MV-4-11 (cell line): ENCODE data around the gene CD164L2.
A peak's percentile ranks its signal among the peaks of the same experiment; 100 is the strongest.
"Not testable (repeated sequence)": the region's sequence is repeated elsewhere in the genome, so short reads cannot be mapped to it uniquely, and the experiment has no call there.

Source experiments
- DNase-seq: peaks from one replicate; lab custom pipeline; 2025; lab: John Stamatoyannopoulos, UW

Gene CD164L2

GRCh38 chr1:27383039-27383605 lies at the start of gene CD164L2:
TSS of gene CD164L2 (minus strand) at chr1:27383333. CDS start at chr1:27383239, 94 bp downstream.
- DNase-seq = no peak

GRCh38 chr1:27432725-27433124 lies 49.6 kb upstream of the CD164L2 start:
- not testable (repeated sequence) for DNase-seq

GRCh38 chr1:27431601-27431940 lies 48.4 kb upstream of the CD164L2 start:
- no peak for DNase-seq

GRCh38 chr1:27430903-27431600 lies 47.9 kb upstream of the CD164L2 start:
- DNase-seq = peak; percentile 63

GRCh38 chr1:27429029-27429425 lies 45.9 kb upstream of the CD164L2 start:
- no peak for DNase-seq

GRCh38 chr1:27428316-27429028 lies 45.3 kb upstream of the CD164L2 start:
- no peak for DNase-seq

GRCh38 chr1:27427816-27428315 lies 44.7 kb upstream of the CD164L2 start:
- DNase-seq = no peak

- peak; percentile 52 for DNase-seq
Measured at GRCh38 chr1:27427329-27427728, 44.2 kb upstream of the CD164L2 start.

- no peak for DNase-seq
Measured at GRCh38 chr1:27423709-27424108, 40.6 kb upstream of the CD164L2 start.

GRCh38 chr1:27418326-27419185 lies 35.4 kb upstream of the CD164L2 start:
- peak; percentile 93 for DNase-seq

GRCh38 chr1:27417713-27418112 lies 34.6 kb upstream of the CD164L2 start:
- DNase-seq = no peak

GRCh38 chr1:27416387-27417111 lies 33.4 kb upstream of the CD164L2 start:
- DNase-seq = peak; percentile 77

GRCh38 chr1:27414091-27414490 lies 31.0 kb upstream of the CD164L2 start:
- no peak for DNase-seq

GRCh38 chr1:27413004-27413403 lies 29.9 kb upstream of the CD164L2 start:
- DNase-seq = peak; percentile 14

GRCh38 chr1:27412502-27412901 lies 29.4 kb upstream of the CD164L2 start:
- no peak for DNase-seq

GRCh38 chr1:27410709-27411108 lies 27.6 kb upstream of the CD164L2 start:
- DNase-seq = no peak

GRCh38 chr1:27409669-27410068 lies 26.5 kb upstream of the CD164L2 start:
- DNase-seq = no peak

GRCh38 chr1:27408151-27408550 lies 25.0 kb upstream of the CD164L2 start:
- no peak for DNase-seq

- DNase-seq = not testable (repeated sequence)
Measured at GRCh38 chr1:27406791-27407190, 23.7 kb upstream of the CD164L2 start.

GRCh38 chr1:27406362-27406680 lies 23.2 kb upstream of the CD164L2 start:
- DNase-seq = no peak

GRCh38 chr1:27405598-27406361 lies 22.6 kb upstream of the CD164L2 start:
- not testable (repeated sequence) for DNase-seq
